ENCODE results near the gene RAD51D.
"Not testable (repeated sequence)": the region's sequence is repeated elsewhere in the genome, so short reads cannot be mapped to it uniquely, and the experiment has no call there.

RAD51D gene

GRCh38 chr17:35119370-35120165, at the start of gene RAD51D:
Gene RAD51D (minus strand): TSS chr17:35119860. CDS start chr17:35119613, 247 bp downstream.
- DNase-seq (ENCODE audit: low spot score) = peak; percentile 78

- no peak for DNase-seq (ENCODE audit: low spot score)
Observed at GRCh38 chr17:35167666-35168065, 48.0 kb upstream of the RAD51D start.

- no peak for DNase-seq (ENCODE audit: low spot score)
Observed at GRCh38 chr17:35167046-35167445, 47.4 kb upstream of the RAD51D start.

- DNase-seq (ENCODE audit: low spot score) = no peak
Observed at GRCh38 chr17:35166526-35166925, 46.9 kb upstream of the RAD51D start.

GRCh38 chr17:35164716-35165115, 45.1 kb upstream of the RAD51D start:
- DNase-seq (ENCODE audit: low spot score) = no peak

GRCh38 chr17:35163886-35164285, 44.2 kb upstream of the RAD51D start:
- no peak for DNase-seq (ENCODE audit: low spot score)

- no peak for DNase-seq (ENCODE audit: low spot score)
Observed at GRCh38 chr17:35162755-35163154, 43.1 kb upstream of the RAD51D start.

- DNase-seq (ENCODE audit: low spot score) = peak; percentile 45
Observed at GRCh38 chr17:35161281-35161761, 41.7 kb upstream of the RAD51D start.

GRCh38 chr17:35160354-35161201, 40.9 kb upstream of the RAD51D start:
- peak; percentile 43 for DNase-seq (ENCODE audit: low spot score)

- DNase-seq (ENCODE audit: low spot score) = no peak
Observed at GRCh38 chr17:35159940-35160339, 40.3 kb upstream of the RAD51D start.

- DNase-seq (ENCODE audit: low spot score) = no peak
Observed at GRCh38 chr17:35155246-35155645, 35.6 kb upstream of the RAD51D start.

GRCh38 chr17:35154196-35155165, 34.8 kb upstream of the RAD51D start:
- no peak for DNase-seq (ENCODE audit: low spot score)

GRCh38 chr17:35152421-35153140, 32.9 kb upstream of the RAD51D start:
- no peak for DNase-seq (ENCODE audit: low spot score)

GRCh38 chr17:35151080-35151479, 31.4 kb upstream of the RAD51D start:
- DNase-seq (ENCODE audit: low spot score) = not testable (repeated sequence)

GRCh38 chr17:35149941-35150340, 30.3 kb upstream of the RAD51D start:
- no peak for DNase-seq (ENCODE audit: low spot score)

- DNase-seq (ENCODE audit: low spot score) = no peak
Observed at GRCh38 chr17:35148144-35148543, 28.5 kb upstream of the RAD51D start.

GRCh38 chr17:35147375-35147905, 27.8 kb upstream of the RAD51D start, which contains the start of gene UNC45B:
Gene UNC45B (plus strand): TSS chr17:35147817. CDS start chr17:35148264, 447 bp downstream.
- no peak for DNase-seq (ENCODE audit: low spot score)

- no peak for DNase-seq (ENCODE audit: low spot score)
Observed at GRCh38 chr17:35146214-35146833, 26.7 kb upstream of the RAD51D start.

GRCh38 chr17:35144840-35145239, 25.2 kb upstream of the RAD51D start:
- no peak for DNase-seq (ENCODE audit: low spot score)

GRCh38 chr17:35142467-35142796, 22.8 kb upstream of the RAD51D start:
- DNase-seq (ENCODE audit: low spot score) = no peak
